Effector CD4-positive, alpha-beta T cell (primary cell): ENCODE data around the gene NPIPB8. TPM values are rescaled to one million over a fixed set of nuclear protein-coding genes. Genes with fewer than 3 reads are reported as not detected.
"Not testable (repeated sequence)": the region's sequence is repeated elsewhere in the genome, so short reads cannot be mapped to it uniquely, and the experiment has no call there.

Experiments
- DNase-seq: peaks from one replicate; pipeline ENCODE4 v3.0.0-alpha.2; 2020
- total RNA-seq: gene quantifications from one replicate; lab custom pipeline; 2026; lab: John Stamatoyannopoulos, UW

Gene NPIPB8
- not detected for total RNA-seq

GRCh38 chr16:28637765-28638164 lies at the start of gene NPIPB8:
NPIPB8 (plus strand) TSS chr16:28638065; CDS start chr16:28638361, 296 bp downstream.
- not testable (repeated sequence) for DNase-seq

- no peak for DNase-seq
Measured at GRCh38 chr16:28589069-28589468, 48.8 kb upstream of the NPIPB8 start.

GRCh38 chr16:28589930-28590329 lies 47.9 kb upstream of the NPIPB8 start:
- no peak for DNase-seq

DNA sequence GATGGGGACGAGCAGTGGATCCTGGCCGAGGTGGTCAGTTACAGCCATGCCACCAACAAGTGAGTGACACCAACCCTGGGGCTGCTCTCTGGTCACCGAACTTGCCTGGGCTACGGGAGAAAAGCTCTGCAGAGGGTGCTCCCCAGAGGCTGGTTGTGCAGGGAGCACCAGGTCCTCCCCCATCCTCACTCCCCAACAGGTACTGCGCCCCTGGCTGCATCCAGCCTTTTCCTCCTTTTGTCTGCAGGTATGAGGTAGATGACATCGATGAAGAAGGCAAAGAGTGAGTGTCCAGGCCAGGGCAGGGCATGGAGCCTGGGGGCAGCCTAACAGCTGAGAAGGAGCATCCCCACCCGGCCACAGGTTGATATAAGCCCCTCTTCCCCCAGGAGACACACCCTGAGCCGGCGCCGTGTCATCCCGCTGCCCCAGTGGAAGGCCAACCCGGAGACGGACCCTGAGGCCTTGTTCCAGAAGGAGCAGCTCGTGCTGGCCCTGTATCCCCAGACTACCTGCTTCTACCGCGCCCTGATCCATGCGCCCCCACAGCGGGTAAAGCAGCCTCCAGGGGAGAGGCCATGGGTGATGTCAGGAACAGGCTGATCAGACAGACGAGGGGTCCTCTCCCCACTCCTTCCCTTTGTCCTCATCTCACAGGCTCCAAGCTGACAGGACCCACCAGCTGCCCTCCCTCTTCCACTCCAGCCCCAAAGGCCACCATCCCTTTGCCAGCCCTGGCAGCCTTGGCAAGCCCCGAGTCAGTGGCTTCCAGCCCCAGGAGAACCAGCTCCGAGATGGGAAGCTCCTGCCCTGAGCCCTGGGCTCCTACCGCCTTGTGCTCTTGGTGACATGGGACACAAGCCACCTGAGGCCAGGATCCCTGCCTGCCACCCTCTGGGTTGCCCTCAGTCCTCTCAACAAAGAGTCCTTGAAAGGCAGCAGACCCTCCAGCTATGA lies 47.2 kb upstream of the NPIPB8 start:
- no peak for DNase-seq

DNA sequence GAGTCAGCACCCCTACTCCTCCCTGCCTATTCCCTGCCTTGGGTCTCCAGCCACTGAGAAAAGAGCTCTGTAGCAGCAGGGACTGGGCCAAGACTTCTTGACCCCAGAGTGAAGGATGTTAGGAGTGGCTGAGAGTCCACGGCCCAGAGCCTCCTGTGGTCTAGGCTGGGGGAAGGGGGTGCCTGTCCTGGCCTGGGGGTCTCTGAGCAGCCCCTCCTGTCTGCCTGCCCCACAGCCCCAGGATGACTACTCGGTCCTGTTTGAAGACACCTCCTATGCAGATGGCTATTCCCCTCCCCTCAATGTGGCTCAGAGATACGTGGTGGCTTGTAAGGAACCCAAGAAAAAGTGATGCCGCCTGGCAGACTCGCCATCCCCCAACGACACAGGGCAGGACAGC lies 46.5 kb upstream of the NPIPB8 start:
- DNase-seq: no peak

GRCh38 chr16:28592511-28592910 lies 45.4 kb upstream of the NPIPB8 start:
- no peak for DNase-seq

DNA sequence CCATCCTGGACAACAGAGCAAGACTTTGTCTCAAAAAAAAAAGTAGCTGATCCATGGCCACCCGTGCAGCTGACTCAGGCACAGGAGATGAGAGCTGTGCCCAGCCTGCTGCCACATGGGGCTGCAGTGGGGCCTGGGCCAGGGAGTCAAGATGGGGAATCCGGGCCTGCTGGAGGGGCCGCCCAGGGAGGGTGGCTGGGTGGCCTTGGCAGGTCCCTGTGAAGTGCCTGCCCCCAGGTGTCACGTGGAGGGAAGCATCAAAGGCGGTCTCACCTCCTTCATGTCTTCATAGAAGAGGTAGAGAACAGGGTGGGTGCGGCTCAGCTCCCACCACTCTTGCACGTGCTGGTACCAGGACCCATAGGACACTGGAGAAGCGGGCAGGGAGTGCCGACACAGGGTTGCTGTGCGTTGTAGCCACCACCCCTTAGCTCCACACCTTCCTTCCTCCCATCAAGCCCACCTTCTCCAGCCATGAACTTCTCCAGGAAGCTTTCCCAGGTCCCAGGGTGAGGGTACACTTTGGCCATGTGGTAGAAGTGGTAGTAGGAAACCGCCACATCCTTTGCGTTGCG lies 44.8 kb upstream of the NPIPB8 start:
- no peak for DNase-seq

DNA sequence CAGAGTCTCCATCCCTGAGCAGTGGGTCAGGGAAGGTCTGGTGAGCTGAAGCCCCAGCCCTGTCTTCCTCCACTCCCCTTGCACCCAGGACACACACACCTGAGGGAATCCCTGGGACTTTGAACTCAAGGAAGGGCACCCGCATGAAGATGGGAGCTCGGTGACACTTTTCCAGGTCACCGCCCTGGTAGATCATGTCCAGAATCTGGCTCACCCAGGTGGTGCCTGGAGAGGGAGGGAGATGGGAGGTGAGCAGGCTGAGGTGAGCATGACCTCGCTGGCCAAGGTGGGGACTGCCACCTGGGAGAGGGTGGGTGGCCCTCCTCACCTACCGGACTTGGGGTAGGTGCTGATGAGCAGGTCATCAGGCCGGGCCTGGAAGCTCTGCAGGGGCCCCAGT lies 42.4 kb upstream of the NPIPB8 start:
- DNase-seq: not testable (repeated sequence)

- DNase-seq: no peak
Measured at GRCh38 chr16:28596115-28596630, 41.7 kb upstream of the NPIPB8 start.

DNA sequence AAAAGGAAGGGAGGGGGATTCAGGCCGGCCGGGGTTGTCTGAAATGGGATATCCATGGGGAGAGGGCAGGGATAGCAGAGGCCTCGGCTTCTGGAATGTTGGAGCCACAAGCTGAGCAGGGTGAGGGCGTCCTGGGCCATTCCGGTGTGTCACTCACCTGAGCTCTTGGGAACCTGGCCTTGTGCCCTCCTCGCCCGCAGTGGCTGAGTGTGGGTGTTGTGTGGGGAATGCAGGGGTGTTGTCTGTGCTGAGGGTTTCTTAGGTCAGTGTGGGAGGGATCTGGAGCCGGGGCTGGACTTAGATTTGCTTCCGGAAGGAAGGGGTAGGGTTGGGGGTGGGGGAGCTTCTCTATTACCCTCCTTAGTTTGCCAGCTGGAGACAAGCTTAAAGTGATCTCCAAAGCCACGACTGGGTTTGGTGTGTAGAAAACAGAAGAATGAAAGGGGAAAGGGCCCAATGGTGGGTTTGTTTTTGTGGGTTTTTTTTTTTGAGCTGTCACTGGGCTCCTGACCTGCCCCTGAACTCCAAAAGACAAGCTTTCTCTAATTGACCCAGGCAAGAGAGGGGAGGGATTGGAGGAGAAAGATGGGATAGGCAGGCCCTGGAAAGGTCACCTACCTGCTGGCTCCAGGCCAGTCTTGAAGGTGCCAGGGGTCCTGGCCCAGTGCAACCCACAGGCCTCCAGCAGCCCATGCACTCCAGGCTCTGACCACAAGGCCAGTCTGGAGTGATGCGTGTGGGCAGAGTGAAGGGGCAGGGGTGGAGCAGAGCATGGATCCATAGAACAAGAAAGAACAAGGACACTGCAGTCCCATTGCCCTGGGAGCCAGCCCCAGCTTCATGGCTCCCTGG lies 40.8 kb upstream of the NPIPB8 start, which contains the start of gene SULT1A2:
TSS of gene SULT1A2 (minus strand) at position 211 of the 852 bp plus-strand sequence. CDS start 1,120 bp downstream, outside the sequence.
- DNase-seq: no peak

DNA sequence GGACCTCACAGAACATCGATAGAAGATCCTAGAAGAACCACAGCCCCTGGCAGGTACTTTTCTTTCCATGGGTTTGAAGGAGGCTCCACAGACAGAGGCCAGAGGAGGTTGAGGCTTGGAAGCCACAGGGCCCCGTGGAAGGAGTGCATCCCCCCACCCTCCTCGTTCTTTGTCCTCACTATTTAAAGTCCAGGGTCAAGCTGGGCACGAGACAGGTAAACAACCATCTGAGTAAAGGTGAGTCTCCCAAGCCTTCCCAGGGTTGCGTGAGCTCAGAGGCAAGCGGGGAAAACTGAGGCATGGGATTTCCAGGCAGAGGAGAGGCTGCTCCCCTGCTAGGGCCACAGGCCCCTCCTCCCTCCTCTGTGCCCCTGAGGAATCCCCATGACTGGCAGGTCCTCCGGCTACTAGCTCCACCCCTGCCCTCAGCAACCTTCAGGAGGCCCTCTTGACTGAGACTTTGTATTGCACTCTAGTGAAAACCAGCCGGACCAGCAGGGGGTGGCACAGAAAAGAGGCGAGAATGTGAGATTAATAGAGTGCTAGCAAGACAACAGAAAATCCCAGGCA lies 40.1 kb upstream of the NPIPB8 start:
- DNase-seq: no peak

GRCh38 chr16:28599377-28600285 lies 38.2 kb upstream of the NPIPB8 start:
- DNase-seq: not testable (repeated sequence)

DNA sequence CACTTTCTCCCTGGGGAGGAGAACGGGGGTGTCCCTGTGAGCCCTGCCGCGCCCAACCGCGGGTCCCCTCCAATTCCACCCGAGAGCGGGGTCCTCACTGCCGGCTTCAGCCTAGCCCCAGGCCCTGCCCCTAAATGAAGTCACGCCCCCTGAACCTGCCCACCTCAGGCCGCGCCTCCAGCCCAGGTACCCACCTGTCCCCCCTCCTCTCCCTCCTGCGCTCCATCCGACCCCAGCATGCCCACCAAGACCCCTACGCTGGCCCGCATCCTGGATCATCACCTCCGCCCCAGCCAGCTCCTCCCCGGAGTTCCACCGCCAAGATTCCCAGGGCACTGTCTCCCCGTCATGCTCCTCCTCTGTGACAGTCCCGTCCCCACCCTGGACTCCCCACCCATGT lies 36.9 kb upstream of the NPIPB8 start:
- DNase-seq: not testable (repeated sequence)

DNA sequence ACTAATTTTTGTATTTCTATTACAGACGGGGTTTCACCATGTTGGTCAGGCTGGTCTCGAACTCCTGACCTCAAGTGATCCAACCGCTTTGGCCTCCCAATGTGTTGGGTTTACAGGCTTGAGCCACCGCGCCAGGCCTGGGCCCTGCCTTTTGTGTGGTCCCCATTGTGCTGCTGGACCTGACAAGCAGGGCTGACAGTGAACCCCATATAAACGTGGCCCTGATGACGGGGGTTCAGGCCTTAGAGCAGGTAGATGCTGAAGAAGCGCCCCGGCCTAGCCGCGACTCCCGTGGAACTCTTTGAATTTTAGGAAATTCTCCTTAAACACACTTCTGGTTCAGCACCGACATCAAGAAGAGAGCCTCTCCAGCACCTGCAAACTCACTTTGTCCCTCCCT lies 36.3 kb upstream of the NPIPB8 start:
- DNase-seq: not testable (repeated sequence)

DNA sequence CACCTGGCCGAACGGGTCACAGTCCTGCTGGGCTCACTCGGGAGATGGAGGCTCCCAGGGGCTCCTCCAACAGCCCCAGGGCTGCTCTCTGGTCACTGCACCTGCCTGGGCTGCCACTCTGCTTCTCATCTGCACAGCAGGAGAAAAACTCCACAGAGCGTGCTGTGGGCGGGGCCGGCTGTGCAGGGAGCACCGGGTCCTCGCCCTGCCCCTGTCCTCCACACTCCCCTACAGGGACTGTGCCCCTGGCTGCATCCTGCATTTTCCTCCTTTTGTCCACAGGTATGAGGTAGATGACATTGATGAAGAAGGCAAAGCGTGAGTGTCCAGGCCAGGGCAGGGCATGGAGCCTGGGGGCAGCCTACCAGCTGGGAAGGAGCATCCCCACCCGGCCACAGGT lies 35.8 kb upstream of the NPIPB8 start:
- DNase-seq: not testable (repeated sequence)

DNA sequence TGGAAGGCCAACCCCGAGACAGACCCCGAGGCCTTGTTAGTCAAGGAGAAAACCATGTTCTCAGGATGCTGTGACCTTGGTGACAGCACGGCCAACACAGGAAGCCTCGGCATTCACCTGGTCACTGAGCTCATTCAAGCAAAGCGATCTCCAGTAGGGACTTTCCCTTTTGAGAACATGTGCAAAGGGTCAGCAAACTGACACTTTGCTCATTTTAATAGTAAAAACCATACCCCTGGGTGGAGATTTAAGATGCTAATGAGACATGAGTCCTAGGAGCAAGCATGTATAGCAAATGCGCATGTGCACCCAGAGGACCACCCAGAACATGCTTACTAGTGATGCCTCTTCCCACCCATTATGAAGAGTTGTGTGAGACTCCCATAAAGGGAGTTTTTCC lies 35.3 kb upstream of the NPIPB8 start:
- DNase-seq: no peak

DNA sequence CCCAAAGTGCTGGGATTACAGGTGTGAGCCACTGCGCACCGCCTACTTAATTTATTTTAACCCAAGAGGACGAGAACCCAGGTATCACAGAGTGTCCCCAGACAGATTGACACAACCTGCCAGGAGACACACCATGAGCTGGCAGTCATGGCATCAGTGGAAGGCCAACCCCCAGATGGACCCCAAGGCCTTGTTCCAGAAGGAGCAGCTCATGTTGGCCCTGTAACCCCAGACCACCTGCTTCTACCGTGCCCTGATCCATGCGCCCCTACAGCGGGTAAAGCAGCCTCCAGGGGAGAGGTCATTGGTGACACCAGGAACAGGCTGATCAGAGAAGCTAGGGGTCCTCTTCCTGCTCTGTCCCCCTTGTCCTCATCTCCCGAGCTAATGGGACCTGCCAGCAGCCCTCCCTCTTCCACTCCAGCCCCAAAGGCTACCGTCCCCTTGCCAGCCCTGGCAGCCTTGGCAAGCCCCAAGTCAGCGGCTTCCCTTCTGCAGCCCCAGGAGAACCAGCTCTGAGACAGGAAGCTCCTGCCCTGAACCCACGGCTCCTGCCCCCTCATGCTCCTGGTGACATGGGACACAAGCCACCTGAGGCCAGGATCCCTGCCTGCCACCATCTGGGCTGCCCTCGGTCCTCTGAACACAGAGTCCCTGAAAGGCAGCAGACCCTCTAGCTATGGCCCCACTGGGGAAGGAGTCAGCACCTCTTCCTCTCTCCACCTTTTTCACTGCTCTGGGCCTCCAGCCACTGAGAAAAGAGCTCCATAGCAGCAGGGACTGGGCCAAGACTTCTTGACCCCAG lies 34.3 kb upstream of the NPIPB8 start:
- no peak for DNase-seq

DNA sequence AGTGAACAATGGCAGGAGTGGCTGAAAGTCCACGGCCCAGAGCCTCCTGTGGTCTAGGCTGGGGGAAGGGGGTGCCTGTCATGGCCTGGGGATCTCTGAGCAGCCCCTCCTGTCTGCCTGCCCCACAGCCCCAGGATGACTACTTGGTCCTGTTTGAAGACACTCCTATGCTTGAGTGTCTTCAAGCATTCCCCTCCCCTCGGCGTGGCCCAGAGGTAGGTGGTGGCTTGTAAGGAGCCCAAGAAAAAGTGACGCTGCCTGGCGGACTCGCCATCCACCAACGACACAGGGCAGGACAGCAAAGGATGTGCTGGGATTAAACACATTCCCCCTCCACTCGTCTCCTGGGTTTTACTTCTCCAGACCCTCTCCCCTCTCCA lies 33.7 kb upstream of the NPIPB8 start:
- DNase-seq: no peak

DNA sequence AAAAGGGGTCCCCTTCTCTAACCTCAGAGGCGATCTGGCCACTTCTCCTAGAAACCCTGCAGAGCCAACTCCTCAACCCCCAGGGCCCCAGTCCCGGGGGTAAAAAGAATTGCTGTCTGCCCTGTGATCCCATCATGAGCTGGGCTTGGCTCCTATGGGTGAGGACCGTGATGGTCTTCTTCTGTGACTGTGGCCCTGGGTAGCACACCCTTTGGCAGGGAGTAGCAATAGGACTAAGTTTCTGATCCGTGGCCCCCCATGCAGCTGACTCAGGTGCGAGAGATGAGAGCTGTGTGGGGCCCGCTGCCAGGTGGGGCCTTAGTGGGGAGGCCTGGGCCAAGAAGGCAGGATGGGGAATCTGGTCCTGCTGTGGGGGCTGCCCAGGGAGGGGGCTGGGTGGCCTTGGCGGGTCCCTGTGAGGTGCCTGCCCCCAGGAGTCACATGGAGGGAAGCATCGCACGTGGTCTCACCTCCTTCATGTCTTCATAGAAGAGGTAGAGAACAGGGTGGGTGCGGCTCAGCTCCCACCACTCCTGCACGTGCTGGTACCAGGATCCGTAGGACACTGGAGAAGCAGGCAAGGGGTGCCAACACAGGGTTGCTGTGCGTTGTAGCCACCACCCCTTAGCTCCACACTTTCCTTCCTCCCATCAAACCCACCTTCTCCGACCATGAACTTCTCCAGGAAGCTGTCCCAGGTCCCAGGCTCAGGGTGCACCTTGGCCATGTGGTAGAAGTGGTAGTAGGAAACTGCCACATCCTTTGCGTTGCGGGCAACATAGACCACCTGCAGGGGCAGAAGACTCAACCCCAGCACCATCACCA lies 31.4 kb upstream of the NPIPB8 start:
- no peak for DNase-seq
